Panc1 (cell line): ENCODE data around the gene KRTAP10-4. TPM values are rescaled to one million over a fixed set of nuclear protein-coding genes. Genes with fewer than 3 reads are reported as not detected.

ENCODE experiments used
- ATAC-seq: fragments of 200-7000 bp; cut with Tn5 transposase; 2 replicates; pipeline ENCODE4 v1.9.1; 2020; ENCODE audit warnings: mild to moderate bottlenecking, moderate library complexity
- BruUV-seq: library from RNA; stranded (reverse); fragments of 400-500 nt; replicated peaks from 2 replicates; lab custom pipeline; 2021; lab: Mats Ljungman, UMichigan
- CTCF ChIA-PET: fragments of 300-600 bp; sonication (Branson Sonifier 250); formaldehyde crosslinking; loops from one replicate; lab custom pipeline; 2022; ENCODE audit warnings: antibody characterized with exemption; lab: Charles Lee
- POLR2A ChIA-PET: fragments of 300-600 bp; sonication (Branson Sonifier 250); formaldehyde crosslinking; loops from one replicate; lab custom pipeline; 2022; ENCODE audit warnings: antibody characterized with exemption; lab: Charles Lee
- DNase-seq: peaks from one replicate; pipeline ENCODE4 v3.0.0-alpha.2; 2010; ENCODE audit warnings: low read depth, low spot score
- H3K27ac ChIP-seq: 2 replicates; pipeline ENCODE4 v1.5.1; 2011; ENCODE audit warnings: mild to moderate bottlenecking, low read length, inconsistent platforms
- H3K27me3 ChIP-seq: fragments of 200-500 bp; sonication (Bioruptor generic); 2 replicates; pipeline ENCODE4 v1.6.0; 2014; ENCODE audit warnings: low read length, inconsistent platforms; ENCODE audit not compliant: control insufficient read depth, insufficient read depth
- H3K36me3 ChIP-seq: fragments of 200-500 bp; sonication (Bioruptor generic); 2 replicates; pipeline ENCODE4 v1.5.1; 2014; ENCODE audit warnings: inconsistent platforms, mild to moderate bottlenecking, low read length, moderate library complexity; ENCODE audit not compliant: control insufficient read depth, insufficient read depth
- H3K4me1 ChIP-seq: 2 replicates; pipeline ENCODE4 v1.5.1; 2011; ENCODE audit warnings: inconsistent platforms, mild to moderate bottlenecking, low read length, moderate library complexity; ENCODE audit not compliant: control insufficient read depth, insufficient read depth
- H3K4me3 ChIP-seq, 2 experiments: 2 replicates each; pipeline ENCODE4 v1.5.1; 2011 to 2012; ENCODE audit warnings: low read depth in 2 of 2, low read length in 2 of 2, mild to moderate bottlenecking in 2 of 2, inconsistent platforms in 1 of 2, moderate library complexity in 1 of 2
- H3K9me3 ChIP-seq: fragments of 200-500 bp; sonication (Bioruptor generic); 2 replicates; pipeline ENCODE4 v1.5.1; 2014; ENCODE audit warnings: low read depth, mild to moderate bottlenecking, inconsistent platforms, low read length, moderate library complexity; ENCODE audit not compliant: control insufficient read depth, insufficient read depth
- POLR2AphosphoS5 ChIP-seq: IDR thresholded peaks from 2 replicates; pipeline ENCODE4 v1.6.1; 2012; ENCODE audit warnings: mild to moderate bottlenecking, low read depth, low read length, moderate library complexity
- REST ChIP-seq, 2 experiments: IDR thresholded peaks; 2 replicates each; pipeline ENCODE4 v1.6.1; 2011 to 2012; ENCODE audit warnings: low read depth in 2 of 2, control low read depth in 1 of 2, low read length in 1 of 2, mild to moderate bottlenecking in 1 of 2, moderate library complexity in 1 of 2; ENCODE audit not compliant: insufficient read depth in 1 of 2
- SIN3A ChIP-seq: IDR thresholded peaks from 2 replicates; pipeline ENCODE4 v1.6.1; 2012; ENCODE audit warnings: low read depth, mild to moderate bottlenecking, low read length, moderate library complexity, borderline replicate concordance; ENCODE audit not compliant: insufficient read depth
- TCF7L2 ChIP-seq: IDR thresholded peaks from 2 replicates; pipeline ENCODE4 v1.6.1; 2011; ENCODE audit warnings: mild to moderate bottlenecking, low read depth, low read length, inconsistent platforms
- in situ Hi-C: cut with HindIII; loops from 2 replicates; pipeline ENCODE4 v1.10.0; 2016; ENCODE audit warnings: low sequenced_read_pairs, low pct_unique_long_range_greater_than_20kb
- intact Hi-C: fragments of 100-400 bp; cut with micrococcal nuclease; formaldehyde crosslinking; loops from one replicate; pipeline ENCODE4 v1.10.0; 2022; ENCODE audit not compliant: unreplicated experiment
- total RNA-seq: library from RNA; stranded (reverse); gene quantifications from one replicate; pipeline ENCODE4 v1.2.1, GENCODE V29; 2021; ENCODE audit not compliant: unreplicated experiment
- TF ChIP-seq, protein P1 (sequence below): fragments of 450-650 bp; IDR thresholded peaks from 2 replicates; pipeline ENCODE4 v1.5.1; 2017; ENCODE audit warnings: mild to moderate bottlenecking

The KRTAP10-4 gene
- total RNA-seq, 1 experiment from 2014 or later: not detected

DNA sequence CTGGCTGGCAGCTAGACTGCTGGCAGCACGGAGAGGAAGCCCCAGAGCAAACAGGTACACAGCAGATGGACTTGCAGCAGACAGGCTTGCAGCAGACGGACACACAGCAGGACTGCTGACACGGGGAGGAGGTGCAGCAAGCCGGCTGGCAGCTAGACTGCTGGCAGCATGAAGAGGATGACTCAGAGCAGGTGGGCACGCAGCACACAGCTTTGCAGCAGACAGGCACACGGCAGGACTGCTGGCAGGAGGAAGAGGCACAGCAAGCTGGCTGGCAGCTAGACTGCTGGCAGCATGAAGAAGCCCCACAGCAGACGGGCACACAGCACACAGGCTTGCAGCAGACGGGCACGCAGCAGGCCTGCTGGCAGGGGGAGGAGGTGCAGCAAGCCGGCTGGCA, 22.7 kb upstream of the KRTAP10-4 start:
- no peaks in the 10 kb centered on the region for H3K27me3 ChIP-seq
- ChIA-PET POLR2A (no interaction called here), CTCF (no interaction called here)
- DNase-seq (no peak), ATAC-seq (no peak)
- intact Hi-C loops (no loop called here), in situ Hi-C loops (no loop called here)
- no peaks in the 10 kb centered on the region for H3K36me3 ChIP-seq
- TF ChIP-seq TCF7L2 (no peak), POLR2AphosphoS5 (no peak), REST (IDR thresholded peaks at IDR 0.05; ENCODE audit: insufficient read depth in 1 of 2, low read depth in 2 of 2, low read length in 1 of 2) (no peak), SIN3A (no peak)
- TF ChIP-seq, protein P1, sequence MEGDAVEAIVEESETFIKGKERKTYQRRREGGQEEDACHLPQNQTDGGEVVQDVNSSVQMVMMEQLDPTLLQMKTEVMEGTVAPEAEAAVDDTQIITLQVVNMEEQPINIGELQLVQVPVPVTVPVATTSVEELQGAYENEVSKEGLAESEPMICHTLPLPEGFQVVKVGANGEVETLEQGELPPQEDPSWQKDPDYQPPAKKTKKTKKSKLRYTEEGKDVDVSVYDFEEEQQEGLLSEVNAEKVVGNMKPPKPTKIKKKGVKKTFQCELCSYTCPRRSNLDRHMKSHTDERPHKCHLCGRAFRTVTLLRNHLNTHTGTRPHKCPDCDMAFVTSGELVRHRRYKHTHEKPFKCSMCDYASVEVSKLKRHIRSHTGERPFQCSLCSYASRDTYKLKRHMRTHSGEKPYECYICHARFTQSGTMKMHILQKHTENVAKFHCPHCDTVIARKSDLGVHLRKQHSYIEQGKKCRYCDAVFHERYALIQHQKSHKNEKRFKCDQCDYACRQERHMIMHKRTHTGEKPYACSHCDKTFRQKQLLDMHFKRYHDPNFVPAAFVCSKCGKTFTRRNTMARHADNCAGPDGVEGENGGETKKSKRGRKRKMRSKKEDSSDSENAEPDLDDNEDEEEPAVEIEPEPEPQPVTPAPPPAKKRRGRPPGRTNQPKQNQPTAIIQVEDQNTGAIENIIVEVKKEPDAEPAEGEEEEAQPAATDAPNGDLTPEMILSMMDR: no peak
- H3K9me3 ChIP-seq: no peaks in the 10 kb centered on the region
- no peak overlapping the region for H3K4me3 ChIP-seq
- no TSS peak for BruUV-seq
- no peak overlapping the region for H3K27ac ChIP-seq
- no peaks in the 10 kb centered on the region for H3K4me1 ChIP-seq

GRCh38 chr21:44551340-44551961, 22.1 kb upstream of the KRTAP10-4 start, which contains the start of gene KRTAP10-2:
TSS of gene KRTAP10-2 (minus strand) at chr21:44551505. CDS start at chr21:44551458, 47 bp downstream.
- ChIA-PET POLR2A (no interaction called here), CTCF (no interaction called here)
- no TSS peak for BruUV-seq
- intact Hi-C loops (no loop called here), in situ Hi-C loops (no loop called here)
- no peaks in the 10 kb centered on the region for H3K4me1 ChIP-seq
- no peaks in the 10 kb centered on the region for H3K27me3 ChIP-seq
- no peak within 1 kb of the TSS for H3K27ac ChIP-seq
- no peaks in the 10 kb centered on the region for H3K36me3 ChIP-seq
- DNase-seq (no peak), ATAC-seq (no peak)
- H3K9me3 ChIP-seq: no peaks in the 10 kb centered on the region
- TF ChIP-seq, protein P1: no peak
- TF ChIP-seq REST (IDR thresholded peaks at IDR 0.05; ENCODE audit: insufficient read depth in 1 of 2, low read depth in 2 of 2, low read length in 1 of 2) (no peak), TCF7L2 (no peak)
- H3K4me3 ChIP-seq: no peak within 1 kb of the TSS
